ENCODE results near the gene CLIP2.
A peak's percentile ranks its signal among the peaks of the same experiment; 100 is the strongest.
"Not testable (repeated sequence)": the region's sequence is repeated elsewhere in the genome, so short reads cannot be mapped to it uniquely, and the experiment has no call there.

The CLIP2 gene

DNA sequence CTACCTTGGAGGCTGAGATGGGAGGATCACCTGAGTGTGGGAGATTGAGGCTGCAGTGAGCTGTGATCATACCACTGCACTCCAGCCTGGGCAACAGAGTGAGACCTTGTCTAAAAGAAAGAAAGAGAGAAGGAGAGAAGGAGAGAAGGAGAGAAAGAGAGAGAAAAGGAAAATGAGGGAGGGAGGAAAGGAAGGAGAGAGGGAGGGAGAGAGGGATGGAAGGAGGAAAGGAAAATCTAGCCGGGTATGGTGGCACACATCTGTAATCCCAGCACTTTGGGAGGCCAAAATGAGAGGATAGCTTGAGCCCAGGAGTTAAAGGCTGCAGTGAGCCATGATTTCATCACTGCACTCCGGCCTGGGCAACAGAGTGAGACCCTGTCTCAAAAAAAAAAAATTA lies 121.6 kb downstream of the CLIP2 start:
- Mint-ChIP-seq H3K36me3 (ENCODE audit: low read depth) (no peaks in the 10 kb centered on the region), H3K27me3 (ENCODE audit: low read depth, poor library complexity) (peaks cover 13% of the 10 kb centered on the region), H3K4me3 (no peak overlapping the region), H3K9me3 (no peaks in the 10 kb centered on the region), H3K27ac (no peak overlapping the region), H3K4me1 (peaks cover 3% of the 10 kb centered on the region)
- TF ChIP-seq, protein P1, sequence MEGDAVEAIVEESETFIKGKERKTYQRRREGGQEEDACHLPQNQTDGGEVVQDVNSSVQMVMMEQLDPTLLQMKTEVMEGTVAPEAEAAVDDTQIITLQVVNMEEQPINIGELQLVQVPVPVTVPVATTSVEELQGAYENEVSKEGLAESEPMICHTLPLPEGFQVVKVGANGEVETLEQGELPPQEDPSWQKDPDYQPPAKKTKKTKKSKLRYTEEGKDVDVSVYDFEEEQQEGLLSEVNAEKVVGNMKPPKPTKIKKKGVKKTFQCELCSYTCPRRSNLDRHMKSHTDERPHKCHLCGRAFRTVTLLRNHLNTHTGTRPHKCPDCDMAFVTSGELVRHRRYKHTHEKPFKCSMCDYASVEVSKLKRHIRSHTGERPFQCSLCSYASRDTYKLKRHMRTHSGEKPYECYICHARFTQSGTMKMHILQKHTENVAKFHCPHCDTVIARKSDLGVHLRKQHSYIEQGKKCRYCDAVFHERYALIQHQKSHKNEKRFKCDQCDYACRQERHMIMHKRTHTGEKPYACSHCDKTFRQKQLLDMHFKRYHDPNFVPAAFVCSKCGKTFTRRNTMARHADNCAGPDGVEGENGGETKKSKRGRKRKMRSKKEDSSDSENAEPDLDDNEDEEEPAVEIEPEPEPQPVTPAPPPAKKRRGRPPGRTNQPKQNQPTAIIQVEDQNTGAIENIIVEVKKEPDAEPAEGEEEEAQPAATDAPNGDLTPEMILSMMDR (IDR thresholded peaks at IDR 0.05): no peak
- DNase-seq: no peak

DNA sequence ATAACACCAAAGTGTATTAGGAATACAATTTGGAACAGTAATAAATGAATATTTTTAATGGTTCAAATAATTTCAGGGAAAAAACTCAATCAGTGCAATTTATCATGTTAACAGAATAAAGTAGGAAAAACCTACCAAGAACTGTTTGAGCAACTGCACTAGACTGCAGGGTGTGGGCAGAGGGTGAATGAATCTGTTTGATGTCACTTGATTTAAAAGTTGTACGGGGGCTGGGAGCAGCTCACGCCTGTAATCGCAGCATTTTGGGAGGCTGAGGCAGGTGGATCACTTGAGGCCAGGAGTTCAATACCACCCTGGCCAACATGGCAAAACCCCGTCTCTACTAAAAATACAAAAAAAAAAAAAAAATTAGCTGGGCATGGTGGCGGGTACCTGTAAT lies 122.4 kb downstream of the CLIP2 start:
- not testable (repeated sequence) for H3K4me1 Mint-ChIP-seq; H3K27me3 Mint-ChIP-seq (ENCODE audit: low read depth, poor library complexity); H3K36me3 Mint-ChIP-seq (ENCODE audit: low read depth); DNase-seq; H3K27ac Mint-ChIP-seq; H3K4me3 Mint-ChIP-seq; H3K9me3 Mint-ChIP-seq

DNA sequence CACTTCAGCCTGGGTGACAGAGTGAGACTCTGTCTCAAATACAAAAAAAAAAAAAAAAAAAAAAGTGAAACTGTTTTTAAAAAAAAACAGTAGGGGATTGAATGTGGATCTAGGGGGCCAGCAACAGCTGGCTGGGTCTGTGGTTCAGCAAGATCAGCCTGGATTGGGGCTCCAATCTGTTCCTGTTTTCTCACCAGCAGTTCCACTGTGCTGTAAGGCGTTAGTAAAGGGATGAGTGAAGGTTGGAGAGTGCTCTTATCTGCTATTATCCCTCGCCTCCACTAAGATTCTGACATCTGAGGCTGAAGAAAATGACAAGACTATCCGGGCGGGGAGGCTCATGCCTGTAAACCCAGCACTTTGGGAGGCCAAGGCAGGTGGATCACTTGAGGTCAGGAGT lies 122.8 kb downstream of the CLIP2 start:
- no peak for DNase-seq

DNA sequence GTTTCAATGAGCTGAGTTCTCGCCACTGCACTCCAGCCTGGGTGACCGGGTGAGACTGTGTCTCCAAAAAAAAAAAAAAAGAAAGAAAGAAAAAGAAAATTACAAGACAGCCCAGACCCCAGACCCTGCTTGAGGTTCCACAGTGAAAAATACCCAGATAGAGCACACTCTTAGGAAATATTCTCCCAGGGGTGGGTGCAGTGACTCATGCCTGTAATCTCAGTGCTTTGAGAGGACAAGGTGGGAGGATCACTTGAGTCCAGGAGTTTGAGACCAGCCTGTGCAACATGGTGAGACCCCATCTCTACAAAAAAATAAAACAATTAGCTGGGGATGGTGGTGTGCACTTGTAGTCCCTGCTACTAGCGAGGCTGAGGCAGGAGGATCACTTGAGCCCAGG lies 123.4 kb downstream of the CLIP2 start:
- Mint-ChIP-seq H3K9me3 (no peaks in the 10 kb centered on the region), H3K27ac (no peak overlapping the region), H3K4me1 (peaks cover 4% of the 10 kb centered on the region), H3K4me3 (no peak overlapping the region), H3K36me3 (ENCODE audit: low read depth) (no peaks in the 10 kb centered on the region), H3K27me3 (ENCODE audit: low read depth, poor library complexity) (peaks cover 3% of the 10 kb centered on the region)
- DNase-seq: no peak
- TF ChIP-seq, protein P1 (IDR thresholded peaks at IDR 0.05): no peak

More for the DNA sequence above, 122.8 kb downstream of the CLIP2 start:
- no peak overlapping the region for H3K27ac Mint-ChIP-seq
- TF ChIP-seq, protein P1 (IDR thresholded peaks at IDR 0.05): no peak
- H3K4me1 Mint-ChIP-seq: no peaks in the 10 kb centered on the region
- no peaks in the 10 kb centered on the region for H3K36me3 Mint-ChIP-seq (ENCODE audit: low read depth)
- peaks cover 5% of the 10 kb centered on the region for H3K27me3 Mint-ChIP-seq (ENCODE audit: low read depth, poor library complexity)
- no peaks in the 10 kb centered on the region for H3K9me3 Mint-ChIP-seq
- H3K4me3 Mint-ChIP-seq: no peak overlapping the region

DNA sequence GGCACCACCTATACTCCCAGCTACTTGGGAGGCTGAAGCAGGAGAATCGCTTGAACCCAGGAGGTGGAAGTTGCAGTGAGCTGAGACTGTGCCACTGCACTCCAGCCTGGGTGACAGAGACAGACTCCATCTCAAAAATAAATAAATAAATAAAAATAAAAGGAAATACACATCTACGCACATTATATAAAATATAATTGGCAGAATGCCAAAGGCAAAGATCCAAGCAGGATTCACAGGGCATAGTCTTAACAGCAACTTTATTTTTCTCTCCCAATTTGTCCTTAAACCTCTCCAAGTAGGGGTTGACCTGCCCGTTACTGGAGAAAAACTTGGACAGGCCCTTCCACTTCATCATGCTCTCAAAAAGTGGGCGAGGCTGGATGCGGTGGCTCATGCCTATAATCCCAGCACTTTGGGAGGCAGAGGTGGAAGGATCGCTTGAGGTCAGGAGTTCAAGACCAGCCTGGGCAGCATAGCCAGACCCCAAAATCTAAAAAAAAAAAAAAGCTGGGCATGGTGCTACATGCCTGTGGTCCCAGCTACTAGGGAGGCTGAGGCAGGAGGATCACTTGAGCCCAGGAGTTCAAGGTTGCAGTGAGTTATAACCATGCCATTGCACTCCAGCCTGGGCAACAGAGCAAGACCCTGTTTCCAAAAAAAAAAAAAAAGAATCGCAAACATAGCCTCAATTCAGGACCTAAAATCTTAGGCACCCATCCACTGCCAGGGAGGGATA lies 125.6 kb downstream of the CLIP2 start:
- H3K4me3 Mint-ChIP-seq; H3K36me3 Mint-ChIP-seq (ENCODE audit: low read depth); H3K27ac Mint-ChIP-seq; H3K27me3 Mint-ChIP-seq (ENCODE audit: low read depth, poor library complexity); H3K9me3 Mint-ChIP-seq; DNase-seq; H3K4me1 Mint-ChIP-seq: not testable (repeated sequence)

DNA sequence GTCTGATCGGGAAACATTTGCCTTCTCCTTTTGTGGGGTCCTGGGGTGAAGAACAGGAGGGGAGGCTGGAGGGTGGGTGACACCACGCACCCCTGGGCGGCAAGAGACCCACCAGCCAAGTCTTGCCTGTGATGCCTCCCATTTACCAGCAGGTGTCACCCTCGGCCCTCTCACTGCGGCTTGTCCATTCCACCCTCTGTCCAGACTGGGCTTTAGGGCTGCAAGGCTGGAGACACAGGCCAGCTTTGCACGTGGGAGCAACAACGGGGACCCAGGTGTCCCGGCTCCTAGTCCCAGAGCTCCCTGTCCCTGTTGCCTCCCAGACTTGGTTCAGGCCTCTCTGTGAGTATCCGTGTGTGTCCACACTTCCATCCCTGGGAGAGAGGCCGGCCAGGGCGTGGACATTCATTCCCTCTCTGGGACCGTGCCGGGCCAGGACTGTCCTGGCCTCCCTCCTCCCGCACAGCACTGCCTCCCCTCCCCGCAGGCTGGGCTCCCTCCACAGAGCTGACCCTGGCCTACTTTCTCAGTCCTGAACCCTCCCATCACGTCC lies 128.3 kb downstream of the CLIP2 start:
- Mint-ChIP-seq H3K9me3 (no peaks in the 10 kb centered on the region), H3K27me3 (ENCODE audit: low read depth, poor library complexity) (no peaks in the 10 kb centered on the region), H3K4me1 (peaks cover 4% of the 10 kb centered on the region), H3K27ac (no peak overlapping the region), H3K4me3 (no peak overlapping the region), H3K36me3 (ENCODE audit: low read depth) (no peaks in the 10 kb centered on the region)
- peak; percentile 78 for DNase-seq
- TF ChIP-seq, protein P1 (IDR thresholded peaks at IDR 0.05): peak; percentile 97

DNA sequence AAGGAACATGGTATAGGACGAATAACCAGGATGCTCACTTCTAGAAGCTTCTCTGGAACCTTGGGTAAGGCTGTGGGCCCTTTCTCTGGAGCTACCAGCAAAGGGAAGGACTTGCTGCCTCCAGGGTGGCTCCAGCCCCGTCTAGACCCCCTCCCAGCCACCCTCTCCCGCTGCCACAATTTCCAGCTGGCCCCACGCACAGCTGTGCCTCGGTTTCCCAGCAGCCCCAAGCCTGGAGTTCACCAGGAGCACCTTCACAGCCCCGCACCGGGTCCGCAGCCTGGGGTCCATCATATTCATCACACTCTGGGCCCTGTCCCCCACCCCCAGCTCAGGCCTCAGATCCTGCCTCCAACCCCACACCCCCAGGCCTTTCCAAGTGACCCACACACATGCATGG lies 128.9 kb downstream of the CLIP2 start:
- peaks cover 4% of the 10 kb centered on the region for H3K4me1 Mint-ChIP-seq
- no peak overlapping the region for H3K4me3 Mint-ChIP-seq
- no peaks in the 10 kb centered on the region for H3K27me3 Mint-ChIP-seq (ENCODE audit: low read depth, poor library complexity)
- H3K36me3 Mint-ChIP-seq (ENCODE audit: low read depth): no peaks in the 10 kb centered on the region
- H3K9me3 Mint-ChIP-seq: no peaks in the 10 kb centered on the region
- TF ChIP-seq, protein P1 (IDR thresholded peaks at IDR 0.05): no peak
- no peak for DNase-seq
- H3K27ac Mint-ChIP-seq: no peak overlapping the region
